PC-9 (cell line): Measurements from ENCODE around the gene SLC13A4. TPM values are rescaled to one million over a fixed set of nuclear protein-coding genes. Genes with fewer than 3 reads are reported as not detected.

Source experiments
- BruUV-seq: library from RNA; stranded (reverse); fragments of 400-500 nt; replicated peaks from 2 replicates; lab custom pipeline; 2021; lab: Mats Ljungman, UMichigan
- CTCF ChIA-PET: fragments of 300-600 bp; sonication (Branson Sonifier 250); formaldehyde crosslinking; loops from one replicate; lab custom pipeline; 2022; ENCODE audit warnings: antibody characterized with exemption; lab: Charles Lee
- POLR2A ChIA-PET: fragments of 300-600 bp; sonication (Branson Sonifier 250); formaldehyde crosslinking; loops from one replicate; lab custom pipeline; 2022; ENCODE audit warnings: antibody characterized with exemption; ENCODE audit not compliant: unreplicated experiment; lab: Charles Lee
- DNase-seq, 2 experiments: peaks; one replicate each; pipeline versions ENCODE4 v3.0.0 to v3.0.0-alpha.2; 2015 to 2022; ENCODE audit warnings: mixed read lengths in 1 of 2
- H2AFZ ChIP-seq: fragments of 200-600 bp; sonication (generic); 2 replicates; pipeline ENCODE4 v1.8.1; 2017; ENCODE audit warnings: antibody characterized with exemption
- H3F3A ChIP-seq: fragments of 200-600 bp; sonication (generic); 2 replicates; pipeline ENCODE4 v1.8.1; 2017; ENCODE audit warnings: antibody characterized with exemption, mild to moderate bottlenecking, low read depth; ENCODE audit not compliant: insufficient read depth
- H3K27ac ChIP-seq: fragments of 200-600 bp; sonication (generic); 2 replicates; pipeline ENCODE4 v1.6.1; 2016; ENCODE audit warnings: mixed run types
- H3K27me3 ChIP-seq: fragments of 200-600 bp; sonication (generic); 2 replicates; pipeline ENCODE4 v1.6.1; 2016; ENCODE audit warnings: low read depth, mixed run types; ENCODE audit not compliant: insufficient read depth
- H3K36me3 ChIP-seq: fragments of 200-600 bp; sonication (generic); 2 replicates; pipeline ENCODE4 v1.6.1; 2016; ENCODE audit warnings: low read depth, mixed run types
- H3K4me1 ChIP-seq: fragments of 200-600 bp; sonication (generic); replicated peaks from 2 replicates; pipeline ENCODE4 v1.6.1; 2016; ENCODE audit warnings: mixed run types; ENCODE audit not compliant: insufficient read depth
- H3K4me2 ChIP-seq: fragments of 200-600 bp; sonication (generic); 2 replicates; pipeline ENCODE4 v1.6.1; 2017; ENCODE audit warnings: mixed run types
- H3K4me3 ChIP-seq: fragments of 200-600 bp; sonication (generic); 2 replicates; pipeline ENCODE4 v1.6.1; 2016; ENCODE audit warnings: mixed run types
- H3K79me2 ChIP-seq: fragments of 200-600 bp; sonication (generic); 2 replicates; pipeline ENCODE4 v1.6.1; 2017; ENCODE audit warnings: low read depth, mixed run types
- H3K9me2 ChIP-seq: fragments of 200-600 bp; sonication (generic); 2 replicates; pipeline ENCODE4 v1.8.1; 2017; ENCODE audit warnings: mild to moderate bottlenecking; ENCODE audit not compliant: insufficient read depth
- H3K9me3 ChIP-seq: fragments of 200-600 bp; sonication (generic); 2 replicates; pipeline ENCODE4 v1.8.1; 2016; ENCODE audit warnings: low read depth; ENCODE audit not compliant: insufficient read depth
- H4K20me1 ChIP-seq: fragments of 200-600 bp; sonication (generic); 2 replicates; pipeline ENCODE4 v1.8.1; 2017; ENCODE audit not compliant: insufficient read depth
- CTCF ChIP-seq: fragments of 200-600 bp; sonication (generic); conservative IDR thresholded peaks from 2 replicates; pipeline ENCODE4 v1.6.1; 2017; ENCODE audit warnings: mixed run types, antibody characterized with exemption, mild to moderate bottlenecking, moderate library complexity
- EZH2 ChIP-seq: fragments of 200-600 bp; sonication (generic); IDR thresholded peaks from 2 replicates; pipeline ENCODE4 v1.8.0; 2017; ENCODE audit warnings: antibody characterized with exemption, low read depth
- intact Hi-C: fragments of 100-400 bp; cut with micrococcal nuclease; formaldehyde crosslinking; loops from one replicate; pipeline ENCODE4 v1.10.0; 2022; ENCODE audit not compliant: unreplicated experiment
- total RNA-seq: library from RNA; stranded (reverse); gene quantifications from 2 replicates; pipeline ENCODE4 v1.2.3, GENCODE V29; 2021

SLC13A4 gene
- total RNA-seq, 1 experiment from 2014 or later = not detected

DNA sequence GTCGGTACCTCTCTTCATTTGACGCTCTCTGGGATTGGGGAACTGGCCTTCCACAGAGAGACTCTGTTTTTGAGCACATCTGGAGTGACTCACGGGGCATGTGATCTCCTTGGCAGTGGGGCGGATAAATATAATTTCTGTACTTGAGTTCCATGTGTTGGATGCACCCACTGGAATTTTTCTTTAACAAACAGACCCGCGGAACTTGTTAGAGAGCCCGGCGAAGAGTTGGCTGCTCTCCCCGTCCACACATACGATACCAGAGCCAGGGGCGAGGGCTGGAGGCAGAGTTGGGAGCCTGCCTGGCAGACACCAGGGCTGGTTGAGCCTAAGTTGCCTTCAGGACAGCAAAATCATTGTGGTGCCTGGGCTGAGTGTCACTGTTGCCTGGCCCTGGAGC lies 20.8 kb upstream of the SLC13A4 start, which contains the start of gene FAM180A:
FAM180A (minus strand) TSS at position 44 of the 400 bp plus-strand sequence. CDS start 233 bp downstream, outside the sequence.
- H4K20me1 ChIP-seq = no peaks in the 10 kb centered on the region
- H3K27me3 ChIP-seq = no peaks in the 10 kb centered on the region
- DNase-seq = no peak
- no peaks in the 10 kb centered on the region for H3K9me3 ChIP-seq
- H3K27ac ChIP-seq = no peak within 1 kb of the TSS
- intact Hi-C loops = loop anchor here (5.0 kb wide), 1 partner anchor 36 kb away; no protein-coding TSS in a partner anchor
- H3K79me2 ChIP-seq = no peaks in the 10 kb centered on the region
- ChIA-PET CTCF (no interaction called here), POLR2A (no interaction called here)
- peaks cover 35% of the 10 kb centered on the region for H3K4me1 ChIP-seq
- no TSS peak for BruUV-seq
- no peak within 1 kb of the TSS for H3K4me2 ChIP-seq
- TF ChIP-seq CTCF (no peak), EZH2 (no peak)
- H3F3A ChIP-seq = peaks cover 27% of the 10 kb centered on the region; the same call in 1 of the 2 replicates
- H3K4me3 ChIP-seq = no peak within 1 kb of the TSS
- no peak within 1 kb of the TSS for H2AFZ ChIP-seq
- no peaks in the 10 kb centered on the region for H3K36me3 ChIP-seq
- no peaks in the 10 kb centered on the region for H3K9me2 ChIP-seq

GRCh38 chr7:135747366-135747765 lies 19.4 kb upstream of the SLC13A4 start:
- no peak overlapping the region for H3K4me3 ChIP-seq
- no peak for DNase-seq
- H3K27ac ChIP-seq = no peak overlapping the region
- ChIA-PET CTCF (no interaction called here), POLR2A (no interaction called here)
- intact Hi-C loops = loop anchor here (5.0 kb wide), 1 partner anchor 35 kb away; no protein-coding TSS in a partner anchor
- TF ChIP-seq EZH2 = no peak
- TF ChIP-seq CTCF = no peak
- peaks cover 38% of the 10 kb centered on the region for H3K4me1 ChIP-seq
- peaks cover 36% of the 10 kb centered on the region; the same call in 1 of the 2 replicates for H3F3A ChIP-seq
- no peaks in the 10 kb centered on the region for H3K27me3 ChIP-seq
- no peak overlapping the region for H2AFZ ChIP-seq
- no peaks in the 10 kb centered on the region for H3K9me2 ChIP-seq
- no peaks in the 10 kb centered on the region for H3K79me2 ChIP-seq
- H3K36me3 ChIP-seq = no peaks in the 10 kb centered on the region
- H3K9me3 ChIP-seq = no peaks in the 10 kb centered on the region
- no TSS peak for BruUV-seq
- no peaks in the 10 kb centered on the region for H4K20me1 ChIP-seq
- H3K4me2 ChIP-seq = no peak overlapping the region

GRCh38 chr7:135745703-135746312 lies 17.8 kb upstream of the SLC13A4 start:
- H2AFZ ChIP-seq = peak overlapping the region; percentile 25
- peaks cover 36% of the 10 kb centered on the region; the same call in 1 of the 2 replicates for H3F3A ChIP-seq
- no peaks in the 10 kb centered on the region for H3K9me3 ChIP-seq
- H3K4me3 ChIP-seq = peak overlapping the region; percentile 20; the same call in 1 of the 2 replicates
- no peaks in the 10 kb centered on the region for H3K27me3 ChIP-seq
- ChIA-PET POLR2A (interaction anchor here (0.5 to 0.9 kb wide), 3 partner anchors 49 to 1561 kb away, joined by 3 to 15 read pairs (median 6); no protein-coding TSS in a partner anchor), CTCF (no interaction called here)
- intact Hi-C loops = loop anchor here (1.0 to 5.0 kb wide), 3 partner anchors 28 to 67 kb away; no protein-coding TSS in a partner anchor
- no peaks in the 10 kb centered on the region for H3K79me2 ChIP-seq
- H3K27ac ChIP-seq = peak overlapping the region; percentile 98
- peak; percentile 77 to 96 for DNase-seq
- no TSS peak for BruUV-seq
- peak overlapping the region; percentile 65 for H3K4me2 ChIP-seq
- H4K20me1 ChIP-seq = no peaks in the 10 kb centered on the region
- H3K4me1 ChIP-seq = peaks cover 38% of the 10 kb centered on the region
- TF ChIP-seq EZH2 (no peak), CTCF (no peak)
- no peaks in the 10 kb centered on the region for H3K9me2 ChIP-seq
- H3K36me3 ChIP-seq = no peaks in the 10 kb centered on the region
